ENCODE data around the gene IFT52.
A peak's percentile ranks its signal among the peaks of the same experiment; 100 is the strongest.

Gene IFT52

DNA sequence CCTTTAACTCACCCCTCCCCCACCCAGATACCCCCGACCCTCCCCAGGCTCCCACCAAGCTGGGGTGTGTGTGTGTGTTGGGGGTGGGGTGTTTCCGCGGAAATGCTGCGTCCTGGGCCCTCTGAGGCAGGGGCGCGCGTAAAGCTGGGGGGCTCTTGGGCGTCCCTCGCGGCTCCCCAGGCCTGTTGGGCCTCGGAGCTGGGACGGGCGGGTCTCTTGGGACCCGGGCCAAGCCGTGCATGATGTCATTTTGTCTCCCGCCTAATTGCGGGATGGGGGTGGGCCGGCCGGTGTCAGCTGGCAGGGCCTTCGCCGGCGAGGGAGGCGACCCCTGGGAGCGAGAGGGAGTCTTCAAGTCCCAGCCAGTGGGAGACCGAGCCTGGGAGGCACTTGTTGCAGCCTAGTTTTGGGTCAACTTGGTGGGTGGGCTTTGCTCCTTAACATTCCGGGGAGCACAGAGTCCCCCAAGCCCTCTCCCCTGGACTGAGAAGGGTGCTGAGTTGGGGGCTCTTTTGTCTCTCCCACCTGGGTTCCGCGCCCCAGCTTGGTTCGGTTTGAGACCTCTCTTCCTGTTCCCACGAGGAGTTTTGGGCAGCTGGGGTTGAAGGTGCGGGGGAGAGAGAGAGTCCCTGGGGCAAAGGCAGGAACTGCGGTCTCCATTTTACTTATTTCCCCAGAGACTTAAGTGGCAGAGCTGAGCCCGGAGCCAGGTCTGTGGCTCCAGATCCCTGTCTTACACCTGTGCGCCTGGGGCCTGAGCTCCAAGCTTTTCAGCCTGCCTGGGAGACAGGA, 76.8 kb downstream of the IFT52 start:
- WGBS, 2 donors (ENCODE audit: extremely low coverage in 2 of 2, insufficient read length in 2 of 2, insufficient replicate concordance in 1 of 2), result no CpG with 5 or more reads among the region's 34 CpGs
- H2BK12ac ChIP-seq (ENCODE audit: low read length), result no peak overlapping the region
- peak overlapping the region; percentile 80 for H3K23ac ChIP-seq (ENCODE audit: low read depth, low read length, poor library complexity)
- peak overlapping the region; percentile 8 for H3K14ac ChIP-seq (ENCODE audit: low read length)
- no peak overlapping the region for H2BK120ac ChIP-seq (ENCODE audit: low read depth, low read length)
- peak; percentile 23 for DNase-seq (ENCODE audit: low spot score)
- H3K18ac ChIP-seq (ENCODE audit: low read length), result peak overlapping the region; percentile 93
- peaks cover 0 to 8% (median 8%) of the 10 kb centered on the region in 3 experiments for H3K27me3 ChIP-seq (ENCODE audit: control insufficient read depth in 3 of 3, insufficient read depth in 3 of 3, low read depth in 1 of 3, low read length in 3 of 3)
- no peaks in the 10 kb centered on the region for H3K9me3 ChIP-seq (replicated peaks in 1 of 2; ENCODE audit: control insufficient read depth in 2 of 2, insufficient read depth in 1 of 2, low read depth in 1 of 2, low read length in 2 of 2)
- H3K4me1 ChIP-seq (ENCODE audit: control insufficient read depth in 2 of 2, insufficient read depth in 1 of 2, low read depth in 1 of 2, low read length in 2 of 2), result peaks cover 3 to 4% of the 10 kb centered on the region in 2 donors
- no peak overlapping the region for H2AK5ac ChIP-seq (ENCODE audit: low read depth, low read length)
- H3K27ac ChIP-seq (replicated peaks; ENCODE audit: low read length), result no peak overlapping the region
- H3K4me3 ChIP-seq (ENCODE audit: low read length in 2 of 2), result peak overlapping the region; percentile 63 to 89
- H2AFZ ChIP-seq (ENCODE audit: low read length), result peak overlapping the region; percentile 96
- no peak overlapping the region for H2BK15ac ChIP-seq (ENCODE audit: low read length)
- no peak overlapping the region for H4K91ac ChIP-seq (ENCODE audit: low read depth, low read length, poor library complexity)
- no peak overlapping the region for H4K8ac ChIP-seq (ENCODE audit: low read depth, low read length)
- peak overlapping the region; percentile 94 for H3K4me2 ChIP-seq (ENCODE audit: insufficient read depth, low read length, poor library complexity, severe bottlenecking)
- H3K36me3 ChIP-seq (replicated peaks in 1 of 2; ENCODE audit: control insufficient read depth in 2 of 2, insufficient read depth in 2 of 2, low read length in 2 of 2), result peaks cover 6 to 26% of the 10 kb centered on the region in 2 donors
- peak overlapping the region; percentile 90 for H3K9ac ChIP-seq (ENCODE audit: low read depth, low read length, poor library complexity)
- peaks cover 6% of the 10 kb centered on the region for H3K79me1 ChIP-seq (ENCODE audit: low read depth, low read length)
- H3K4ac ChIP-seq (ENCODE audit: low read length), result no peak overlapping the region
- peak overlapping the region; percentile 53 for H2BK5ac ChIP-seq (ENCODE audit: low read length)

DNA sequence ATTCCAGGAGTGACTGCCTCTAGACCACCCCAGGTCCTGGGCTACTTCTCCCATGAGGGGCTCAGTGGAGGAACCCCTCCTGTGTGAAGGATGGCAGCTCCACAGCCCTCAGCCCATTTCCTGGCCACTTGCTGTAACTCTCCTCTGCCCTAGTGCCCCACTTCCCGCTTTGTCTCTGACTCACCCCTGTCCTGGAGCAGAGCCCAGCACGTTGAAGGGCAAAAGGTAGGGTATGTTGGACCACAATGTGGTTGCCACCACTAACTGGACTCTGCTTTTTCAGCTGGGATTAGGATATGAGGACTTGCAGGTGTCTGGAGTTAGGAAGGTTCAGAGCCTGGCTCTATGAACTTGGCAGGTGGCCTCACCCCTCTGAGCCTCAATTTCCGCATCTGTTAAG, 78.6 kb downstream of the IFT52 start:
- no peak overlapping the region for H2BK15ac ChIP-seq (ENCODE audit: low read length)
- H2AK5ac ChIP-seq (ENCODE audit: low read depth, low read length), result no peak overlapping the region
- H3K4me2 ChIP-seq (ENCODE audit: insufficient read depth, low read length, poor library complexity, severe bottlenecking), result no peak overlapping the region
- H3K79me1 ChIP-seq (ENCODE audit: low read depth, low read length), result peaks cover 6% of the 10 kb centered on the region
- no peak overlapping the region for H2BK120ac ChIP-seq (ENCODE audit: low read depth, low read length)
- no peak overlapping the region for H3K23ac ChIP-seq (ENCODE audit: low read depth, low read length, poor library complexity)
- H3K4me1 ChIP-seq (ENCODE audit: control insufficient read depth in 2 of 2, insufficient read depth in 1 of 2, low read depth in 1 of 2, low read length in 2 of 2), result peaks cover 3 to 4% of the 10 kb centered on the region in 2 donors
- H3K27me3 ChIP-seq (ENCODE audit: control insufficient read depth in 3 of 3, insufficient read depth in 3 of 3, low read depth in 1 of 3, low read length in 3 of 3), result peaks cover 0 to 6% (median 6%) of the 10 kb centered on the region in 3 experiments
- no peak overlapping the region for H3K18ac ChIP-seq (ENCODE audit: low read length)
- no peak overlapping the region for H4K8ac ChIP-seq (ENCODE audit: low read depth, low read length)
- H3K9me3 ChIP-seq (replicated peaks in 1 of 2; ENCODE audit: control insufficient read depth in 2 of 2, insufficient read depth in 1 of 2, low read depth in 1 of 2, low read length in 2 of 2), result no peaks in the 10 kb centered on the region
- H3K4ac ChIP-seq (ENCODE audit: low read length), result no peak overlapping the region
- H3K36me3 ChIP-seq (replicated peaks in 1 of 2; ENCODE audit: control insufficient read depth in 2 of 2, insufficient read depth in 2 of 2, low read length in 2 of 2), result peaks cover 11 to 44% of the 10 kb centered on the region in 2 donors
- H2AFZ ChIP-seq (ENCODE audit: low read length), result no peak overlapping the region
- H3K9ac ChIP-seq (ENCODE audit: low read depth, low read length, poor library complexity), result no peak overlapping the region
- no peak overlapping the region for H2BK5ac ChIP-seq (ENCODE audit: low read length)
- no peak overlapping the region for H3K27ac ChIP-seq (replicated peaks; ENCODE audit: low read length)
- H2BK12ac ChIP-seq (ENCODE audit: low read length), result no peak overlapping the region
- WGBS, 2 donors (ENCODE audit: extremely low coverage in 2 of 2, insufficient read length in 2 of 2, insufficient replicate concordance in 1 of 2), result no CpG with 5 or more reads among the region's 3 CpGs
- H3K14ac ChIP-seq (ENCODE audit: low read length), result no peak overlapping the region
- no peak for DNase-seq (ENCODE audit: low spot score)
- H3K4me3 ChIP-seq (ENCODE audit: low read length in 2 of 2), result no peak overlapping the region
- H4K91ac ChIP-seq (ENCODE audit: low read depth, low read length, poor library complexity), result no peak overlapping the region

DNA sequence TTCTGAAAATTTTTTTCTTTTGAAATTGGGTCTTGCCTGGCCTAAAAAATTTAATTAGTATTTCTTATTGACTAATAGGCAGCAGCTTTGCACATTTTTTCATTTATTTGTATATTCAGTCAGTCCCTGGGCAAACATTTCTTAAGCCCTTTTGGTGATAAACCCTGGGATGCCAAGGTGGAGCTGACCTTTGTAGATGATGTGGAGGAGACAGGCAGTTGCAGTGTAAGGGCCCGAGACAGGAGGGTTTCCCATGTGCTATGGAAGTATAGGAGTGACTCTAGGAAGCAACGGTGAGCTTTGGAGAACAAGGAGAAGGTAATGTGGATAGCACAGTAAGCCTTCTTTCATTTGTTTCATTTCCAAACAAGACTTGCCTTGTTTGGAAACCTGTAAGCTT, 79.7 kb downstream of the IFT52 start:
- Histone ChIP-seq H2BK15ac (ENCODE audit: low read length) (no peak overlapping the region), H3K36me3 (replicated peaks in 1 of 2; ENCODE audit: control insufficient read depth in 2 of 2, insufficient read depth in 2 of 2, low read length in 2 of 2) (peaks cover 11 to 51% of the 10 kb centered on the region in 2 donors), H3K18ac (ENCODE audit: low read length) (no peak overlapping the region), H4K91ac (ENCODE audit: low read depth, low read length, poor library complexity) (no peak overlapping the region), H3K4me3 (ENCODE audit: low read length in 2 of 2) (no peak overlapping the region), H3K79me1 (ENCODE audit: low read depth, low read length) (peaks cover 6% of the 10 kb centered on the region), H2BK5ac (ENCODE audit: low read length) (no peak overlapping the region), H4K8ac (ENCODE audit: low read depth, low read length) (no peak overlapping the region), H3K4ac (ENCODE audit: low read length) (no peak overlapping the region), H3K27me3 (ENCODE audit: control insufficient read depth in 3 of 3, insufficient read depth in 3 of 3, low read depth in 1 of 3, low read length in 3 of 3) (peaks cover 0 to 6% (median 4%) of the 10 kb centered on the region in 3 experiments), H2BK12ac (ENCODE audit: low read length) (no peak overlapping the region), H3K9me3 (replicated peaks in 1 of 2; ENCODE audit: control insufficient read depth in 2 of 2, insufficient read depth in 1 of 2, low read depth in 1 of 2, low read length in 2 of 2) (no peaks in the 10 kb centered on the region), H3K9ac (ENCODE audit: low read depth, low read length, poor library complexity) (no peak overlapping the region), H3K27ac (replicated peaks; ENCODE audit: low read length) (no peak overlapping the region), H3K23ac (ENCODE audit: low read depth, low read length, poor library complexity) (no peak overlapping the region), H3K4me1 (ENCODE audit: control insufficient read depth in 2 of 2, insufficient read depth in 1 of 2, low read depth in 1 of 2, low read length in 2 of 2) (peaks cover 3 to 4% of the 10 kb centered on the region in 2 donors), H3K14ac (ENCODE audit: low read length) (no peak overlapping the region), H2BK120ac (ENCODE audit: low read depth, low read length) (no peak overlapping the region), H2AK5ac (ENCODE audit: low read depth, low read length) (no peak overlapping the region), H2AFZ (ENCODE audit: low read length) (no peak overlapping the region), H3K4me2 (ENCODE audit: insufficient read depth, low read length, poor library complexity, severe bottlenecking) (no peak overlapping the region)
- no peak for DNase-seq (ENCODE audit: low spot score)
- no CpG with 5 or more reads among the region's 2 CpGs for WGBS, 2 donors (ENCODE audit: extremely low coverage in 2 of 2, insufficient read length in 2 of 2, insufficient replicate concordance in 1 of 2)

DNA sequence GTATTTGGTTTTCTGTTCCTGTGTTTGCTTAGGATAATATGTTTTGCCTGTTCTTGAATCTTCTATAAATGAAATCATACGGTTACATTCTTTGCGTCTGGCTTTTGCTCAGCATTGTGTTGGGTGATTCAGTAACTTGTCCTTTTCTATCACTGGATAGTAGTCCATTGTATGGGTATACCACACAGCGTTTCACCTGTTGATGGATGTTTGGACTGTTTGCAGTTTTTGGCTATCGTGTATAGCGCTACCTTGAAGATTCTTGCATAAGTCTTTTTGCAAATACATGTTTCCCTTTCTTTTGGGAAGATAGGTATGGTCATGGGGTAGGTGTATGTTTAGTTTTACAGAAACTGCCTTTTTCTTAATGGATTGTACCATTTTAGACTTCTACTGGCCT, 85.6 kb downstream of the IFT52 start:
- no peak overlapping the region for H3K18ac ChIP-seq (ENCODE audit: low read length)
- no peak overlapping the region for H3K23ac ChIP-seq (ENCODE audit: low read depth, low read length, poor library complexity)
- WGBS, 2 donors (ENCODE audit: extremely low coverage in 2 of 2, insufficient read length in 2 of 2, insufficient replicate concordance in 1 of 2), result no CpG with 5 or more reads among the region's 5 CpGs
- no peak overlapping the region for H2AFZ ChIP-seq (ENCODE audit: low read length)
- H2BK120ac ChIP-seq (ENCODE audit: low read depth, low read length), result no peak overlapping the region
- H4K8ac ChIP-seq (ENCODE audit: low read depth, low read length), result no peak overlapping the region
- peaks cover 2% of the 10 kb centered on the region for H3K79me1 ChIP-seq (ENCODE audit: low read depth, low read length)
- no peak overlapping the region for H3K27ac ChIP-seq (replicated peaks; ENCODE audit: low read length)
- H3K9me3 ChIP-seq (replicated peaks in 1 of 2; ENCODE audit: control insufficient read depth in 2 of 2, insufficient read depth in 1 of 2, low read depth in 1 of 2, low read length in 2 of 2), result peaks cover 0 to 4% of the 10 kb centered on the region in 2 donors
- H3K27me3 ChIP-seq (ENCODE audit: control insufficient read depth in 3 of 3, insufficient read depth in 3 of 3, low read depth in 1 of 3, low read length in 3 of 3), result no peaks in the 10 kb centered on the region
- peaks cover 9 to 76% of the 10 kb centered on the region in 2 donors for H3K36me3 ChIP-seq (replicated peaks in 1 of 2; ENCODE audit: control insufficient read depth in 2 of 2, insufficient read depth in 2 of 2, low read length in 2 of 2)
- H3K4me1 ChIP-seq (ENCODE audit: control insufficient read depth in 2 of 2, insufficient read depth in 1 of 2, low read depth in 1 of 2, low read length in 2 of 2), result peaks cover 0 to 6% of the 10 kb centered on the region in 2 donors
- H3K14ac ChIP-seq (ENCODE audit: low read length), result no peak overlapping the region
- H2BK12ac ChIP-seq (ENCODE audit: low read length), result no peak overlapping the region
- no peak overlapping the region for H4K91ac ChIP-seq (ENCODE audit: low read depth, low read length, poor library complexity)
- H2BK15ac ChIP-seq (ENCODE audit: low read length), result no peak overlapping the region
- no peak overlapping the region for H3K4me3 ChIP-seq (ENCODE audit: low read length in 2 of 2)
- H3K4me2 ChIP-seq (ENCODE audit: insufficient read depth, low read length, poor library complexity, severe bottlenecking), result no peak overlapping the region
- no peak overlapping the region for H2AK5ac ChIP-seq (ENCODE audit: low read depth, low read length)
- H3K4ac ChIP-seq (ENCODE audit: low read length), result no peak overlapping the region
- no peak for DNase-seq (ENCODE audit: low spot score)
- no peak overlapping the region for H2BK5ac ChIP-seq (ENCODE audit: low read length)
- H3K9ac ChIP-seq (ENCODE audit: low read depth, low read length, poor library complexity), result no peak overlapping the region

All from neuronal stem cell (in vitro differentiated cells).